Muscle of back (tissue), 11 donors: ENCODE results near the gene CFAP97D2. TPM values are rescaled to one million over a fixed set of nuclear protein-coding genes. Genes with fewer than 3 reads are reported as not detected.

ENCODE experiments used
- DNase-seq, 3 donors: peaks; one replicate each; pipeline versions ENCODE4 v3.0.0 to v3.0.0-alpha.2; 2013
- polyA plus RNA-seq, 10 donors: library from polyadenylated mRNA; unstranded; fragments of 120-200 nt; gene quantifications; one replicate each; pipeline ENCODE4 v1.2.1, GENCODE V29; 2013; ENCODE audit not compliant: insufficient read length in 10 of 10

The CFAP97D2 gene
- polyA plus RNA-seq, 10 donors: not detected

DNA sequence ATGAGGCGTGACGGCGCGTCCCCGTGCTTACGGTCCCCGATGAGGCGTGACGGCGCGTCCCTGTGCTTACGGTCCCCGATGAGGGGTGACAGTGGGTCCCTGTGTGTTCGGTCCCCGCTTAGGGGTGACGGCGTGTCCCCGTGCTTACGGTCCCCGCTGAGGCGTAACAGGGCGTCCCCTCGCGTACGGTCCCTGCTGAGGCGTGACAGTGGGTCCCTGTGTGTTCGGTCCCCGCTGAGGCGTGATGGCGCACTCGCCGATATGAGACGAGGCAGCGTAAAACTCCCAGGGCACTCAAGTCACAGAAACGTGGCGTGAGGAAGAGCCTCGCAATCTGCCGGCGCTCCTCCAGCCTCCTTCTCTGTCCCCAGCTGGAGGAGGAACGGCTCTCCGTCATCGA lies 20.9 kb downstream of the CFAP97D2 start:
- no peak for DNase-seq

GRCh38 chr13:114200399-114200911 lies 21.4 kb downstream of the CFAP97D2 start:
- DNase-seq: peak in 1 of 3 donors; percentile 25

DNA sequence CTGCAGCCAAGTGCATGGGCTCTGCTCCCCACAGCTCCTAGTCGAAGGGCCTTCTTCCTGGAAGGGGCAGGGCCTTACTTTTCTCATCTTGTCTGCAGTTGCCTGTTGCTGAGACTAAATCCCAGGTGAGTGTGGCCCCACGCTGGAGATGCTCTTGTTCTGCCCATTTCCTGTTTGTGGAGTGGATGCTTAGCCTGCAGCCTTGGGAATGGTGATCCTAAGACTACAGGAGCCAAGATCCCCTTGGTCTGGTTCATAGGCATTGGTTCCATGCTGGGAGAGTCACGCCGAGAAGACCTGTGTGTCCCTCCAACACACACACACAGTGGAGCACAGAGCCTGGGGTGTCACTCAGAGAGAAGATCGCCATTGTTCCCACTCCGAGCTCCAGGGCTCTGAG lies 23.5 kb downstream of the CFAP97D2 start:
- no peak for DNase-seq

DNA sequence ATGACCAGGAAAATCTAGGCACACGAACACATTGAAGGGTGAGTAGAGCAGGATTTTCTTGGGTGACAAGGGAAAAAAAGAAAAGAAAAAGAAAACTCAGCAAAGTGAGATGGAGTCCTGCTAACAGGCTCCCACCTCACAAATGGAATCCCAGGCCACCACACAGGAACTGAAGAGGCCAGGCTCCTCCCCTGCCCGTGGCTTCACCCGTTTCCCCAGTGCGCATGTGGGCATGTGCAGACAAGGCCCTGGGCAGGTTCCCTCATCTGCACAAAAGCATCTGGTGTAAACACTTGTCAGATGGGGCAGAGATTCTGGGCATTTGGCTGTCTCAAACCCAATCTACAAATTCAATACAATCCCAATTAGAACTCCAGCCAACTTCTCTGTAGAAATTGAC lies 24.5 kb downstream of the CFAP97D2 start:
- no peak for DNase-seq

DNA sequence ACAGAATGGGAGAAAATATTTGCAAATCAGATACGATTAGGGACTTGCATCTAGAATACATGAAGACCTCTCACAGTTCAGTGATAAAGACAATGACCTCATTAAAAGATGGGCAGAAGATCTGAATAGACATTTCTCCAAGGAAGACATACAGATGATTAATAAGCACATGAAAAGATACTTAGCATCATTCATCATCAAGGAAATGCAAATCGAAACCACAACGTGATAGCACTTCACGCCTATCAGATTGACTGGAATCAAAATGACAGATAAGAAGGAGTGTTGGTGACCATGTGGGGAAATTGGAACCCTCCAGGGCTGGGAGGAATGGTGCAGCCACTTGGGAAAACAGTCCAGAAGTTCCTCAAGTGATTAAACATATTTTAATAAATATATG lies 25.8 kb downstream of the CFAP97D2 start:
- no peak for DNase-seq

DNA sequence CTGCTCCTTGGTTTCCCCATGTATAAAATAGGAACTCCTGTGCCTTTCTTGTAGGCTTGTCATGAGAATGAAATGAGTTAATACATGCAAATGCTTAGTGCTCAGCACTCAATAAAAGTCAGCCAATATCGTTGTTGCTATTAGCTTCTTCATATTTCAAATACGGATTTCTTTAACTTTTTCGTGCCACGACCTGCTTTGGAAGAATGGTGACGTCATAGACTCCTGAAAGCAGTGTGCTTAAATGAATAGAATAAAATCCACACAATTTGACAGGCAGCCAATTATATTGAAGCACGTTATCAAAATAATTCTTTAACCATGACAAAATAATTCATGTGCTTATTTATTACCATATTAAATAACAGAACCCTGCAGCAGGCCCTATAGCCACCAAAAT lies 29.1 kb downstream of the CFAP97D2 start:
- no peak for DNase-seq

- DNase-seq: no peak
Measured at GRCh38 chr13:114211446-114212157, 32.5 kb downstream of the CFAP97D2 start.

DNA sequence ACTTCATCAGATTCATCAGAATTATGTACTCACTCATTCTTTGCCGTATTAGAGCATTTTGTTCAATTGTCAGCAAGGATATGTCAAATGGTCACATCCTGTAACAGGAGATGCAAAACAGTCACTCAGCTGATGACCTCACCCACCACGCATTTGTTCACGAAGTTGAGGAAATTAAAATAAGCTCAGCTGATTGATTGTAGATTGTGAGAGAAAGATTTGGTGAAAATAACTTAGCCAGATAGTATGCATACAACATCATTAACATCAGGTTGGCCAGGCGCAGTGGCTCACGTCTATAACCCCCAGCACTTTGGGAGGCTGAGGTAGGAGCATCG lies 33.1 kb downstream of the CFAP97D2 start:
- no peak for DNase-seq

DNA sequence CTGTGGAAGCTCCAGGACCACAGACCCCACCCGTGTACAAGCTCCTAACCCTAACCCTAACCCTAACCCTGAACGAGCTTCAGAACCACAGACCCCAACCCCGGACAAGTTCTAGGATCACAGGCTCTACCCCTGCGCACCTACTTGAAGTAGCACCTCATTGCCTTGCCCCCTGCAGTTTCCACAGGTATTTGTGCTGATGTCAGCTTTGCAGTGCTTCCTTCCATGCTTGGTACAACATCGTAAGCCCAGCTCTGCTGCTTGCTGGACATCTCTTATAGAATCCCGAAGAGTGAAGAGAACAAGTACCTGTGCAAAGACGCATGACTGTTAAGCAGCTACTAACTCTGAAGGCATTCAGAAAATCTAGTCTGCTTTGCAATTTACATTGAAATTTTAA lies 34.9 kb downstream of the CFAP97D2 start:
- no peak for DNase-seq

- no peak for DNase-seq
Measured at GRCh38 chr13:114219392-114219791, 40.3 kb downstream of the CFAP97D2 start.

- DNase-seq: peak in 1 of 3 donors; percentile 46
Measured at GRCh38 chr13:114222461-114222968, 43.5 kb downstream of the CFAP97D2 start.

- no peak for DNase-seq
Measured at GRCh38 chr13:114224201-114224600, 45.1 kb downstream of the CFAP97D2 start.

GRCh38 chr13:114225610-114226009 lies 46.6 kb downstream of the CFAP97D2 start:
- DNase-seq: peak in 1 of 3 donors; percentile 7

DNA sequence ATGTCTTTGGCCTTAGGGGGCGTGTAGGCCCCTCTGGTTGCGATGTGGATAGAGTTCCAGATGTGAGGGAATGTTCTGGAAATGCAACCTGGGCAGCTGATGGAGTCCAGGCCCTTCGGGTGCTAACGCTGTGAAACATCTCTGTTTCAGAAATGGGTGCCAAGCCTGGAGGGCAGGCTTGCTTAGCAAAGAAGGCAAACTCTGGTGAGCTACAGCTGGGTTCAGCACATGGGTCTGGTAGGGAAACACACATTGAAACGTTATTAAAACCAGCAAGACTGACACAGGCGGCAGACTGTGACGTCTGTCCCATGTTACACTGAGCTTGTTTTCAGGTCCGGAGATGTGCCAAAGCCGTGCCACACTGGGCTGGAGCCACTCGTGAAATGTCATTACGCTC lies 47.0 kb downstream of the CFAP97D2 start:
- DNase-seq: peak in 1 of 3 donors; percentile 21

GRCh38 chr13:114226699-114227323 lies 47.8 kb downstream of the CFAP97D2 start:
- peak; percentile 74 to 91 (median 84) for DNase-seq

GRCh38 chr13:114227528-114227927 lies 48.5 kb downstream of the CFAP97D2 start:
- no peak for DNase-seq

DNA sequence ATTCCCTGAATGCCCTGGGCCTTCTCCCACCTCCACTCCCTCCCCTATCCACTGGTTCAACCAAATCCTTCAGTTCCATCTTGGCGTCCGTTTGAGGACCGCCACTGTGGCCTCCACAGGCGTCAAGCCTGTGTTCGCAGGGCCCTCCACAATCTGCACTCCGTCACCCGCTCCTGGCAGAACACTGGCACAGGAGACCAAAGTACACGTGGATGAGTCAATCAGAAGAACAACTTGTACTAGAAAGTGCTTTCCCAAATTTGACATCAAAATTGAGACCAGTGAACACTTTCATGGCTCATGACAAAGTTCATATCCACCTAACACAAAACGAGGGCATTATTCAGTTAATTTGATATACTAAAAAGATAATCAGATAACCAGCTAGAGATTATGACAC lies 49.1 kb downstream of the CFAP97D2 start:
- no peak for DNase-seq

- no peak for DNase-seq
Measured at GRCh38 chr13:114229506-114229905, 50.4 kb downstream of the CFAP97D2 start.

DNA sequence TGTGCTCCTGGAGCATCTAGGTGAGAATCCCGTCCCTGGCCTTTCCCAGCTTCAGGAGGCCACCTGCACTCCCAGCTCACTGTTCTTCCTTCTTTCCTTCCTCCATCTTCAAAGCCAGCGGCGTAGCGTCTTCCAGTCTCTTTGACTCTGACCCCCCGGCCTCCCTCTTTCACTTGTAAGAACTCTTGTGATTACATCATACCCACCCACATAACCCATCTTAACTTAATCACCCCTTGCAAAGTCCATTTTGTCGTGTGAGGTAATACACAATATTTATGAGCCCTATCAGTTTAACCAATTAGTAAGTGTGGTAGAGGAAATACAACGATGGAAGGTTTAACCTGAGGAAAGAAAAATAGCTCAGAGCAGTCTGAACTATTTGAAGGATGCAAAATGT lies 51.1 kb downstream of the CFAP97D2 start:
- no peak for DNase-seq

GRCh38 chr13:114230575-114230974 lies 51.5 kb downstream of the CFAP97D2 start:
- no peak for DNase-seq

GRCh38 chr13:114231886-114232285 lies 52.8 kb downstream of the CFAP97D2 start:
- DNase-seq: no peak

DNA sequence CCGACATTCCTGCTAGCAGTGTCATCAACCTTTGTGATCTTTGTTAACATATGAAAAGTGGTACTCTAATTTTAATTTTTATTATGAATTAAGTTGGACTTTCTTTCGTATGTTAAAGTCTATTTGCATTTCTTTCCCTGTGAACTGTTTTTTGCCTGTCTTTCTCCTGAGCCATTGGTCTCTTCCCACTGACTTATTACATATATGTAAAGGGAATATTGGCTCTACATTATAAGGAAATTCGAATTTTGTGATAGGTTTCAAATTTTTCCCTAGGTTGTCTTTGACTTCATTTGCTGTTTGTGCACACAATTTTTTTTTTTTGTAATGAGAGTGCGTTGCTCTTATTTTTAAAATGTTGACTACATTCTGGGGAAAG lies 55.2 kb downstream of the CFAP97D2 start:
- no peak for DNase-seq

GRCh38 chr13:114234645-114235421 lies 55.8 kb downstream of the CFAP97D2 start, which contains the start of gene CDC16:
Gene CDC16 (plus strand): TSS chr13:114234897. CDS start chr13:114235085, 188 bp downstream.
- peak; percentile 90 to 95 (median 91) for DNase-seq
